ENCODE data around the gene B4GALNT3. TPM values are rescaled to one million over a fixed set of nuclear protein-coding genes. Genes with fewer than 3 reads are reported as not detected.

B4GALNT3 gene
- polyA plus RNA-seq, 2 of the 4 experiments (the other 2 are of a cell fraction) = 0.43 to 0.53 TPM

DNA sequence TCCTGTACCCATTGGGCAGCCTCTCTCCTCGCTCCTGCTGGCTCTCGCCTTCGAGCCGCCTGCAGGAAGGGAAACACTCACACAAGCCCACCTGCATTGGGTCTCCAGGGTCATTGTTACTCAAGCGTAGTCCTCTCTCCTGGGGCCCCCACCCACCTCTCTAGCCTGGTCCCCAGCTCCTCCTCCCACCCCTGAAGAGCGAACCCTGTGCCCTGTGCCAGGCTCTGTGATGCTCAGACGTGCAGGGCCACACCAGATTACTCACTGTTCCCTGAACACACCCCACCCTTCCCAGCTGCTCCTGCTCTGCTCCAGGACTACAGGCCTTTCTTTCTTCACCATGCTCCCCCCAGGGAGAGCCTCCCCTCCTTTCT is 115.4 kb downstream of the B4GALNT3 start:
- Histone ChIP-seq H3K27ac (peak overlapping the region; percentile 82 to 97), H3K9me3 (peaks cover 5% of the 10 kb centered on the region; the same call in 1 of the 3 replicates), H3K4me2 (peak overlapping the region; percentile 61; the same call in 2 of the 3 replicates), H3K4me3 (no peak overlapping the region), H3K4me1 (peaks cover 63% of the 10 kb centered on the region)
- DNase-seq (ENCODE audit: low read depth in 1 of 2, low spot score in 1 of 2) (no peak), FAIRE-seq (no peak), ATAC-seq (no peak)
- 89% methylated on average over 7 of the region's 7 CpGs for WGBS (ENCODE audit: missing lambda C conversion rate)
- CTCF ChIA-PET = interaction anchor here (0.8 to 13.7 kb wide), 37 partner anchors 9 to 518 kb away, joined by 3 to 292 read pairs (median 8); partner anchors contain the start of genes NINJ2, RAD52 and WNK1
- TF ChIP-seq FOSB (CRISPR knock-in tag; IDR thresholded peaks at IDR 0.05) = no peak
- TF ChIP-seq, protein P1, sequence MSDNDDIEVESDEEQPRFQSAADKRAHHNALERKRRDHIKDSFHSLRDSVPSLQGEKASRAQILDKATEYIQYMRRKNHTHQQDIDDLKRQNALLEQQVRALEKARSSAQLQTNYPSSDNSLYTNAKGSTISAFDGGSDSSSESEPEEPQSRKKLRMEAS (IDR thresholded peaks at IDR 0.05) = 0 out of 2 replicates have a peak, but pooled peaks have one; percentile 9
- POLR2A ChIA-PET = interaction anchor here (1.1 to 4.0 kb wide), 4 partner anchors 35 to 374 kb away, joined by 3 to 43 read pairs (median 7); partner anchors contain the start of genes RAD52 and WNK1

DNA sequence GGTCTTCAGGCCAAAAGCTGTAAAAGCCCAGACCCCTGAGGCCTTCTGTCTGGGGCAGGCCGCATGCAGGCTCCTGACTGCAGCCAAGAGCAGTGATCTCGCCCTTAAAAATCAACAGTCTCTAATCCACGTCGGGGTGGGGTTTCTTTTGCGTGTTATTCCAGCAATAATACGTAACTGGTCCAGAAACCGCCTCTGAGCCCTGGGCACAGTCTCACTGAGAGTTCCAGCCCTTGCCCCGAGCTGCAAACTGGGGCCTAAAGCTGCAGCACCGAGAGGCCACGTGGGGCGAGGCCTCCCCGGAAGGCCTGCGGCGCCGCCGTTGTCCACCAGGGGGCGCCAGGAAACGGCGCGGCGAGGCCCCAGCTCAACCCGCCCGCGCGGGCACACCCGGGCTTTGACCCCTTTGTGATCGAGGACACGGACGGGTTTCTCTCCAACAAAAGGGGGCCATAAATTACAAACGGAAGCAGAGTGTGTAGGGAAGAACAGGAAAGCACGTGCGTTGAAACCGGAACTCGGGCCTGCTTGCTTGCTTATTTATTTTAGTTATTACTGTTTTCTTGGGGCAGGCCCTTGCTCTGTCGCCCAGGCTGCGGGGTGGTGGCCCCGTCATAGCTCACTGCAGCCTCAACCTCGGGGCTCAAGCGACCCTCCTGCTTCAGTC is 116.3 kb downstream of the B4GALNT3 start:
- ChIA-PET CTCF (interaction anchor here (0.5 to 13.7 kb wide), 58 partner anchors 10 to 1007 kb away, joined by 3 to 292 read pairs (median 5); partner anchors contain the start of genes NINJ2, RAD52 and WNK1), POLR2A (interaction anchor here (0.6 to 4.0 kb wide), 7 partner anchors 34 to 373 kb away, joined by 3 to 43 read pairs (median 4); partner anchors contain the start of genes RAD52 and WNK1)
- Histone ChIP-seq H3K9me3 (peaks cover 5% of the 10 kb centered on the region; the same call in 1 of the 3 replicates), H3K27ac (peak overlapping the region; percentile 82 to 97), H3K4me1 (peaks cover 63% of the 10 kb centered on the region), H3K4me2 (peak overlapping the region; percentile 61), H3K4me3 (no peak overlapping the region)
- ATAC-seq (peak; percentile 42 to 64; a peak in 5 of 6 replicates), FAIRE-seq (no peak), DNase-seq (ENCODE audit: low read depth in 1 of 2, low spot score in 1 of 2) (peak; percentile 83 to 84)
- 10% methylated on average over 38 of the region's 39 CpGs for WGBS (ENCODE audit: missing lambda C conversion rate)
- TF ChIP-seq CBX2 (IDR thresholded peaks at IDR 0.05; ENCODE audit: borderline replicate concordance, low read depth) (no peak), RAD21 (conservative IDR thresholded peaks at IDR 0.05 in 1 of 2, IDR thresholded peaks at IDR 0.05 in 1 of 2) (peak; percentile 84 to 96), E2F6 (IDR thresholded peaks at IDR 0.05; ENCODE audit: borderline replicate concordance, low read depth) (peak; percentile 97), ZSCAN20 (CRISPR knock-in tag; IDR thresholded peaks at IDR 0.05) (no peak), EHMT2 (IDR thresholded peaks at IDR 0.05; ENCODE audit: low read depth) (no peak), EHF (CRISPR knock-in tag; IDR thresholded peaks at IDR 0.05) (peak; percentile 93), TFCP2L1 (CRISPR knock-in tag; IDR thresholded peaks at IDR 0.05) (no peak), GATA3 (IDR thresholded peaks at IDR 0.05; ENCODE audit: borderline replicate concordance) (no peak), RNF2 (IDR thresholded peaks at IDR 0.05; ENCODE audit: borderline replicate concordance, low read depth) (no peak), FOXS1 (CRISPR knock-in tag; IDR thresholded peaks at IDR 0.05) (peak; percentile 58; the same call in 1 of the 2 replicates), MAFK (IDR thresholded peaks at IDR 0.05; ENCODE audit: partially characterized antibody) (no peak), ZFP36 (IDR thresholded peaks at IDR 0.05; ENCODE audit: borderline replicate concordance, partially characterized antibody) (no peak), CHD4 (IDR thresholded peaks at IDR 0.05; ENCODE audit: borderline replicate concordance) (no peak), FOSL2 (IDR thresholded peaks at IDR 0.05) (no peak), FOSL2 (CRISPR knock-in tag; IDR thresholded peaks at IDR 0.05) (0 out of 2 replicates have a peak, but pooled peaks have one; percentile 20), ZC3H11A (IDR thresholded peaks at IDR 0.05) (no peak), POLR2AphosphoS2 (conservative IDR thresholded peaks at IDR 0.05; ENCODE audit: low read length) (no peak), CHD2 (IDR thresholded peaks at IDR 0.05; ENCODE audit: low read length, partially characterized antibody) (no peak), BHLHE40 (IDR thresholded peaks at IDR 0.05; ENCODE audit: low read depth, low read length) (0 out of 2 replicates have a peak, but pooled peaks have one; percentile 13), HDAC2 (IDR thresholded peaks at IDR 0.05) (no peak; the same call in 1 of the 2 replicates), FOSB (CRISPR knock-in tag; IDR thresholded peaks at IDR 0.05) (no peak), HOXB5 (CRISPR knock-in tag; IDR thresholded peaks at IDR 0.05) (peak; percentile 86; the same call in 1 of the 2 replicates), MYC (IDR thresholded peaks at IDR 0.05; ENCODE audit: borderline replicate concordance, low read length) (peak; percentile 96), EP300 (IDR thresholded peaks at IDR 0.05) (no peak), JUNB (IDR thresholded peaks at IDR 0.05) (no peak)
- TF ChIP-seq, protein P2, sequence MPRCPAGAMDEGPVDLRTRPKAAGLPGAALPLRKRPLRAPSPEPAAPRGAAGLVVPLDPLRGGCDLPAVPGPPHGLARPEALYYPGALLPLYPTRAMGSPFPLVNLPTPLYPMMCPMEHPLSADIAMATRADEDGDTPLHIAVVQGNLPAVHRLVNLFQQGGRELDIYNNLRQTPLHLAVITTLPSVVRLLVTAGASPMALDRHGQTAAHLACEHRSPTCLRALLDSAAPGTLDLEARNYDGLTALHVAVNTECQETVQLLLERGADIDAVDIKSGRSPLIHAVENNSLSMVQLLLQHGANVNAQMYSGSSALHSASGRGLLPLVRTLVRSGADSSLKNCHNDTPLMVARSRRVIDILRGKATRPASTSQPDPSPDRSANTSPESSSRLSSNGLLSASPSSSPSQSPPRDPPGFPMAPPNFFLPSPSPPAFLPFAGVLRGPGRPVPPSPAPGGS (IDR thresholded peaks at IDR 0.05) = no peak
- TF ChIP-seq, protein P3, sequence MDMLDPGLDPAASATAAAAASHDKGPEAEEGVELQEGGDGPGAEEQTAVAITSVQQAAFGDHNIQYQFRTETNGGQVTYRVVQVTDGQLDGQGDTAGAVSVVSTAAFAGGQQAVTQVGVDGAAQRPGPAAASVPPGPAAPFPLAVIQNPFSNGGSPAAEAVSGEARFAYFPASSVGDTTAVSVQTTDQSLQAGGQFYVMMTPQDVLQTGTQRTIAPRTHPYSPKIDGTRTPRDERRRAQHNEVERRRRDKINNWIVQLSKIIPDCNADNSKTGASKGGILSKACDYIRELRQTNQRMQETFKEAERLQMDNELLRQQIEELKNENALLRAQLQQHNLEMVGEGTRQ (IDR thresholded peaks at IDR 0.05) = peak; percentile 87
- TF ChIP-seq, protein P4, sequence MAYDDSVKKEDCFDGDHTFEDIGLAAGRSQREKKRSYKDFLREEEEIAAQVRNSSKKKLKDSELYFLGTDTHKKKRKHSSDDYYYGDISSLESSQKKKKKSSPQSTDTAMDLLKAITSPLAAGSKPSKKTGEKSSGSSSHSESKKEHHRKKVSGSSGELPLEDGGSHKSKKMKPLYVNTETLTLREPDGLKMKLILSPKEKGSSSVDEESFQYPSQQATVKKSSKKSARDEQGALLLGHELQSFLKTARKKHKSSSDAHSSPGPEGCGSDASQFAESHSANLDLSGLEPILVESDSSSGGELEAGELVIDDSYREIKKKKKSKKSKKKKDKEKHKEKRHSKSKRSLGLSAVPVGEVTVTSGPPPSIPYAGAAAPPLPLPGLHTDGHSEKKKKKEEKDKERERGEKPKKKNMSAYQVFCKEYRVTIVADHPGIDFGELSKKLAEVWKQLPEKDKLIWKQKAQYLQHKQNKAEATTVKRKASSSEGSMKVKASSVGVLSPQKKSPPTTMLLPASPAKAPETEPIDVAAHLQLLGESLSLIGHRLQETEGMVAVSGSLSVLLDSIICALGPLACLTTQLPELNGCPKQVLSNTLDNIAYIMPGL (CRISPR knock-in tag; IDR thresholded peaks at IDR 0.05; ENCODE audit: borderline replicate concordance) = no peak
- TF ChIP-seq, protein P5, sequence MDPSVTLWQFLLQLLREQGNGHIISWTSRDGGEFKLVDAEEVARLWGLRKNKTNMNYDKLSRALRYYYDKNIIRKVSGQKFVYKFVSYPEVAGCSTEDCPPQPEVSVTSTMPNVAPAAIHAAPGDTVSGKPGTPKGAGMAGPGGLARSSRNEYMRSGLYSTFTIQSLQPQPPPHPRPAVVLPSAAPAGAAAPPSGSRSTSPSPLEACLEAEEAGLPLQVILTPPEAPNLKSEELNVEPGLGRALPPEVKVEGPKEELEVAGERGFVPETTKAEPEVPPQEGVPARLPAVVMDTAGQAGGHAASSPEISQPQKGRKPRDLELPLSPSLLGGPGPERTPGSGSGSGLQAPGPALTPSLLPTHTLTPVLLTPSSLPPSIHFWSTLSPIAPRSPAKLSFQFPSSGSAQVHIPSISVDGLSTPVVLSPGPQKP (IDR thresholded peaks at IDR 0.05; ENCODE audit: low read depth, low read length) = no peak
- TF ChIP-seq, protein P1 (IDR thresholded peaks at IDR 0.05) = peak; percentile 100
